LNCAP (cell line): ENCODE measurements around the gene DCXR.

Experiments used
- TF ChIP-seq, protein P1 (sequence below): fragments of 450-650 bp; IDR thresholded peaks from 2 replicates; pipeline ENCODE4 v1.5.1; 2017; ENCODE audit warnings: mild to moderate bottlenecking

DCXR gene

DNA sequence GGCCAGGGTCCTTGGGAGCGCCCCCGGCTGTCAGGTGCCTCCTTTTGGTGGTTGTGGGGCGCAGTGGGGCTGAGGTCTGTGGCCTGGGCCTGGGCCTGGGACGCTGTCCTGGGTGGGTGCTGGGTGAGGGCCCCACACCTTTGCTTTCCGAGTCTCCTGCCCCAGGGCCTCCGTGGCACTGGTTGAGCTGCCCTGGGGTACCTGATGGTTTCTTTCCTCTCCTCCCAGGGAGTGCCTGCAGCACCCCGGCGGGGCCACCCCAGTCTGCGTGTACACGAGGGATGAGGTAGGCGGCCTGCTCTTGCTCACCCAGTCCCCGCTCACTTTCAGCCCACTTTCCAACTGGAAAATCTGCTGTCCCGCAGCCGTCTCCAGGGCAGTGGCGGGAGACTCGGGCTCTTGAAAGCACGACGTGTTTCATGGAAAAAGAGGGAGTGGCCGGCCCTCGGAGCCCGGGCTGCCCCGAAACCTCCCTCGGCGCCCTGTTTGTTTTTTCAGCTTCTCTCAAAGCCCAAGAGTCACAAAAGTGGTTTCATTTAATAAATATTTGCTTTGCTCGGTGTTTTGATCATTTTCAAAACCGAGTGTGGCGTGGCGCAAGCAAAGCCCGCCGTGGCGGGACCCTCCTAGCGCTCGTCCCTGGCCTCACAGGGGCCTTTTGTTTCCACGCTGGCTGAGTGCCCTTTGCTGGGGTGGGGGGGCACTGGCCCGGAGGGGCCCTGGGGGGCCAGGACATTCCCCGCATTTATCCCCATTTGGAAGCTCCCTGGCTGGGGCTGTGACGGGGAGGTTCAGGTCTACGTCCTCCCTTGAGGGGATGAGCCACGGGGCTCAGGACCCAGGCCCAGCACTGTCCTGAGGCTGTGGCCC is 42.7 kb downstream of the DCXR start:
- TF ChIP-seq, protein P1, sequence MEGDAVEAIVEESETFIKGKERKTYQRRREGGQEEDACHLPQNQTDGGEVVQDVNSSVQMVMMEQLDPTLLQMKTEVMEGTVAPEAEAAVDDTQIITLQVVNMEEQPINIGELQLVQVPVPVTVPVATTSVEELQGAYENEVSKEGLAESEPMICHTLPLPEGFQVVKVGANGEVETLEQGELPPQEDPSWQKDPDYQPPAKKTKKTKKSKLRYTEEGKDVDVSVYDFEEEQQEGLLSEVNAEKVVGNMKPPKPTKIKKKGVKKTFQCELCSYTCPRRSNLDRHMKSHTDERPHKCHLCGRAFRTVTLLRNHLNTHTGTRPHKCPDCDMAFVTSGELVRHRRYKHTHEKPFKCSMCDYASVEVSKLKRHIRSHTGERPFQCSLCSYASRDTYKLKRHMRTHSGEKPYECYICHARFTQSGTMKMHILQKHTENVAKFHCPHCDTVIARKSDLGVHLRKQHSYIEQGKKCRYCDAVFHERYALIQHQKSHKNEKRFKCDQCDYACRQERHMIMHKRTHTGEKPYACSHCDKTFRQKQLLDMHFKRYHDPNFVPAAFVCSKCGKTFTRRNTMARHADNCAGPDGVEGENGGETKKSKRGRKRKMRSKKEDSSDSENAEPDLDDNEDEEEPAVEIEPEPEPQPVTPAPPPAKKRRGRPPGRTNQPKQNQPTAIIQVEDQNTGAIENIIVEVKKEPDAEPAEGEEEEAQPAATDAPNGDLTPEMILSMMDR, result no peak

DNA sequence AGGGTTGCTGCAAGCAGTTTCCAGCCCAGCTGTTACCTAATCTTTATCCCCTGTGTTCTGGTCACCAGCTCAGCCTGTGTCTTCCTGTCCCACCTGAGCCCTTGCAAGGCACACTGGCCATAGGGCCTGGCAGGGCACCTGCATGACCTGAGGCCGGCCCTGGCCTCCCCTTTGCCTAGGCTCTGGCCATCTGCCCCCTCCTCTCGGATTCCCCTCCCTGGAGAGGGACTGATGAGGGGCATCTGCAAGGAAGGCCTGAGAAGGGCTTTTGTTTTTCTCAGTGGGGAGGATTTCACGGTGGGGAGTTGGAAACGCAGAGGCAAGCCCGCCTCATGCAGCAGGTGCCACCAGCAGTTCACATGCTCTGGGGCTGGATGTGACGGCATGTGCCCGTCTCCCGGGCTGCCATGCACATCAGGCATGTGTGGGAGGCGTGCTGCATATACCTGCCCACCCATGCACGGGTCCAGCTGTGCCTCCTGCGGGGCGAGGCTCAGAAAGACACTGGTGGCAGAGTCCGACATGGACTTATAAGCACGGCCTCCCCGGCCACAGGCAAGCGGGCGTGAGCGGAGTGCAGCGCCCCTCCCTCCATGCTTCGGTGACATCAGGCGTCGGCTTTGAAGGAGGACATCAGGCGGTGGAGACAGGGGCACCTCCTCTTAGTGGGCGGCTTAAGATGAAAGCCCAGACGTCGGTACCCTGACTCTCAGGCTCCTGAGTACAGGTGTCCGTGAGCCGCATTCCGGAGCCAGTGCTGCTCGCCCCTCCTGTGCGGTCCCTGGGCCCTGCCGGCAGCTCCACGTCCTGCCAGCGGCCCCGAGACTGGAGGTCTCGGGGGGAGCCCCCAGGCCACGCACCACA is 43.5 kb downstream of the DCXR start:
- TF ChIP-seq, protein P1, result no peak

DNA sequence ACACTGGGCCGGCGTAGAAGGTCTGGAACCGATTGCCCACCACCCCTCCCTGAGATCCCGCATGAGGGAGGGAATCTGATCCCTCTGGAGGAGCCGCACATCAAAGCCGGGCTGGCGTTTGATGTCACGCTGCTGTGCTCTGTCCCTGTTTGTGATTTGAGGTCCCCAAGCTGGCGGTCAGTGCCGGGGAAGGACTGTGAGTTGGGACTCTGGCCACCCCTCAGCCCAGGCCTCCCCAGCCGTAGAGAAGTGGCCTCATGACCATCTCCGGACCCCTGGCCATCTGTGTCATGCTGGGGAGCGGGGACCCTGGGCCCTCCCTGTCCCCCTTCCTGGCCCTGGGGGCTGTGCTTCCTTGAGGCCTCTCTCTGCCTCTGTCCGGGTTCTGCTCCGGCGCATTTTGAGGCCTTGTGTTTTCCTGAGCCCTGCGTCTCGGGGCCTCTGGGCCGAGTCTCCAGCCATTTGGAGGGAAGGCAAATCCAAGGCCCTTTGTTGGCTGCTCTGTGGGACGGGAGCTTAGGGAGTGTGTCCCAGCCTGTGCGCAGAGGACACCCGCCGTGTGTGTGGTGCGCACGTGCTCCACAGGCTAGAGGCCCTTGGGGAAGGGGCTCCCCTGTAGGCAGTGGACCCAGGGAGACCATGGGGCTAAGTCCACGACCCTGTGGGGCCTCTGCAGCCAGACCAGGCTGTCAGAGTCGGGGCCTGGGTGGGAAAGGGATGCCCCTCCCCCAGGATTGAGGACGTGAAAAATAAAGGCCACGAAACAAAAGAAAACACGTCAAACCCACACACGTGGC is 45.0 kb downstream of the DCXR start:
- TF ChIP-seq, protein P1, result no peak

DNA sequence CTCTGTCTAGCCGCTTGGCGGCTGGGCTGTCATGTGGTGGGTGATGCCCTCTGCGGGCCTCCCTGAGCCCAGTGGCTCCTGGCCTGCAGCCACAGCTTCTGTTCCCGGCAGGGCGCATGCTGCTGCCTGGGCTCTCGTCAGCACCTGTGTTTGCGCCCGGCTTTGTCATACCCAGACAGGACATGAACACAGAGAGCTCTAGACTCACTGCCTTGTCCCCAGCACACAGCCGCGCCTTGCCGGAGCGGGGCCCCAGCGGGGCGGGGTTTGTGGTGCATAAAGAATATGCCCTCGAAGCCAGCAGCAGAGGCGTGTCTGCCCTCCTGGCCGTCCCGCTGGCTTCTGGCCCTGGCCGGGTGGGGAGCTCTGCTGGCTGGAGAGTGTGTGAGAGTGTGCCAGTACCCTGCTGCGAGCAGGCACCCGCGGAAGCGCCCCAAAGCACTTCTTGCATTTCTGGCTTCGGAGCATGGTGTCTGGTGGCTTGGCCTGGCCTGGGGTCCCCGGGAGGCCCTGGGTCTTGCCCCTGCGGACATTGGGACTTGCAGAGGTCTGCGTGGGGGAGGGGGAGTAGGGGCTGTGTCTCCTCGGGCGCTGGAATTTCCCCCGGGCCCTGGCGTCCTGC is 45.7 kb downstream of the DCXR start:
- TF ChIP-seq, protein P1, result no peak

DNA sequence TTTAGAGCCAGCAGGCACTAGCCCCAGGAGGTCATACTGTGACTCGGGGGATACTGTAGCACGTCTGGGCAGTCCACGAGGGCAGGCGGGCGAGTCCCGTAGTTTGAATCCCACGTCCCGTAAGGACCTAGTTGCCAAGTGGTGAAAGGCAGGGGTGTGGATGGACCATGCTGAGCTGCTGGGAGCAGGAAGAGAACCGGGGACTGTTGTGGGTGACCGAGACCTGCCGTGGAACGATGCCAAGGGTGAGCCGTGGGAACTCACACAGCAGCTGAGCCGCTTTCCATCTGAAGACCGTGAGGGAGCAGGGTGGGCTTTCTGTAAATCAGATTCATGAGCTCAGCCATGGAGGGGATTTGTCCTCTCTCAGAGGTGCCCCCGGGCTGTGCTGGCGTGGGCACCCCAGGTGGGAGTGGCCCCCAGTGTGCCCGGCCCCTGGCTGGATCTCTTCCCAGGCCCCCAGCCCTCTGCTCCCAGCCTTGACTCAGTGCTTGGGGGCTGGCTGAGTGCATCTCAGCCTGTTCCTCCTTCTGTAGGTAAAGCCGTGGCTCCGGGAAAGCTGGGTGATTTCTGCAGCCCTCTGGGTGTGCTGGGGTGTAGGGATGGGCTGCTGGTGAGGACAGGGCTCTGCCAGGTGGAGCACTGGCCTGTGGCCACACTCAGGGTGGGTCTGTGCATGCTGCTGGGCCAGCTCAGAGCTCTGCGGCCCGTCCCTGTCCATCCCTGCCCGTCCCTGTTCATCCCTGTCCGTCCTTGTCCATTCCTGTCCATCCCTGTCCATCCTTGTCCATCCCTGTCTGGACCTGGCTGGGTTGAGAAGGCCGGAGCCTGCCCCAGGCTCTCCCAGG is 46.4 kb downstream of the DCXR start:
- TF ChIP-seq, protein P1, result no peak

DNA sequence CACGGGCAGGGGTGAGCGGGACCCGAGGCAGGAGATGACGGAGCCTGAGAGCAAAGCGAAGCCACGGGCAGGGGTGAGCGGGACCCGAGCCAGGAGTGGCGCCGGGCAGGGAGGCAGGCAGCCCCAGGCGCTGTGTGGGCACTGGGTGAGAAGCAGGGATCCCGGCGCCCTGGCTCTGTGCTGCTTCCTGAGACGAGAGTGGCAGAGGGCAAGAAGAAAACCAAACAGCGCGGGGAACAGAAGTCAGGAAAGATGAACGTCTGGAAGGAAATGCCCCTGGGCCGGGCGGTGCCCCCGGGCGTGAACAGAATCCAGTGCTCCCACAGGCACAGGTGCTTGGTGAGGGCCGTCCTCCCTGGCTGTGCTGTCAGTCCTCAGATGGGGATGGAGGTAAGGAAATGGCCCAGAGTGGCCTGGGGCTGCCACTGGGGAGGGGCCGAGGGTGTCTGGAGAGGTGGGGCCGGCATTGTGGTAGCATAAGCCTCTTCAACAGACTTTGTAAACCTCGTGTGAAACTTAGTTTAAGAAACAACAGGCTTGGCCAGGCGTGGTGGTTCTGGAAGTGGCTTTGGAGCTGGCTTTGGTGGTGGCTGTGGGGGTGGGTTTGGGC is 50.2 kb downstream of the DCXR start:
- TF ChIP-seq, protein P1, result no peak
